NCI-H1436 (cell line): ENCODE results near the gene CD96.
"Not testable (repeated sequence)": the region's sequence is repeated elsewhere in the genome, so short reads cannot be mapped to it uniquely, and the experiment has no call there.

Experiments used
- DNase-seq: peaks from one replicate; lab custom pipeline; 2025; lab: John Stamatoyannopoulos, UW

The CD96 gene, protein sequence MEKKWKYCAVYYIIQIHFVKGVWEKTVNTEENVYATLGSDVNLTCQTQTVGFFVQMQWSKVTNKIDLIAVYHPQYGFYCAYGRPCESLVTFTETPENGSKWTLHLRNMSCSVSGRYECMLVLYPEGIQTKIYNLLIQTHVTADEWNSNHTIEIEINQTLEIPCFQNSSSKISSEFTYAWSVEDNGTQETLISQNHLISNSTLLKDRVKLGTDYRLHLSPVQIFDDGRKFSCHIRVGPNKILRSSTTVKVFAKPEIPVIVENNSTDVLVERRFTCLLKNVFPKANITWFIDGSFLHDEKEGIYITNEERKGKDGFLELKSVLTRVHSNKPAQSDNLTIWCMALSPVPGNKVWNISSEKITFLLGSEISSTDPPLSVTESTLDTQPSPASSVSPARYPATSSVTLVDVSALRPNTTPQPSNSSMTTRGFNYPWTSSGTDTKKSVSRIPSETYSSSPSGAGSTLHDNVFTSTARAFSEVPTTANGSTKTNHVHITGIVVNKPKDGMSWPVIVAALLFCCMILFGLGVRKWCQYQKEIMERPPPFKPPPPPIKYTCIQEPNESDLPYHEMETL

DNA sequence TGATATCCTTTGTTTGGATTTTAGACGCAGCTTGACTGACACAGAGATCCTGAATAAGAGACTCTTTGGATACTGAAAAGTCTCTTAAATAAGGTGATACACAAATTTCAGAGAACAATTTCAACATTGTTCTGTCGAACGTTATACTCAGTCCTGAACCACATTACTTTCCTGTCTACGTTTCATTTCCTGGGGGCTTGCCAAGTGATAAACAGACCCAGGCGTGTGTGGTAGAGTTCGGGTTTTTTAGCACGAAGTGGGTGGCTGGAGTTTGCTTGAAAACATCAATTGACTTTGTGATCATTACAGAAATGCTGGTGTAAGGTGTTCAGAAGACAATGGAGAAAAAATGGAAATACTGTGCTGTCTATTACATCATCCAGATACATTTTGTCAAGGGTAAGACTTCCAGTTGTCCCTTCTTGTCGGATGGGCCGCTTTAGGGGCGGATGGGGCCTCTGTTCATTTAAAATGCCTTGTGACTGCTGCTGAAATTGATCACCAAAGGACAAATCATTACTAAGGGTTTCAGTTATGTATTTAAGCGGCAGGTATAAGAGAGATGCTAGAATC, at the start of gene CD96:
Gene CD96 (plus strand): TSS at position 287 of the 573 bp plus-strand sequence. CDS start 52 bp downstream, at position 339.
- no peak for DNase-seq

DNA sequence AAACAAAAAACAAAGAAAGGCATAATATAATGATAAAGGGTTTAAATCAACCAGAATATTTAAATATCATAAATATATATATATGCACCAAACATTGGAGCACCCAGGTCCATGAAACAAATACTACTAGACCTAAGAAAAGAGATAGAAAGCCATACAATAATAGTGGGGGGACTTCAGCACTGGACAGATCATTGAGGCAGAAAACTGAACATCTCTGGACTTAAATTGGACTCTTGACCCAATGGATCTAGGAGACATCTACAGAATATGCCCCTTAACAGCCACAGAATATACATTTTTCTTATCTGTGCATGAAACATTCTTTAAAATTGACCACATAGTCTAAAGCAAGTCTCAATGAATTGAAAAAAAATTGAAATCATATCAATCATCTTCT, 48.7 kb upstream of the CD96 start:
- DNase-seq: no peak

DNA sequence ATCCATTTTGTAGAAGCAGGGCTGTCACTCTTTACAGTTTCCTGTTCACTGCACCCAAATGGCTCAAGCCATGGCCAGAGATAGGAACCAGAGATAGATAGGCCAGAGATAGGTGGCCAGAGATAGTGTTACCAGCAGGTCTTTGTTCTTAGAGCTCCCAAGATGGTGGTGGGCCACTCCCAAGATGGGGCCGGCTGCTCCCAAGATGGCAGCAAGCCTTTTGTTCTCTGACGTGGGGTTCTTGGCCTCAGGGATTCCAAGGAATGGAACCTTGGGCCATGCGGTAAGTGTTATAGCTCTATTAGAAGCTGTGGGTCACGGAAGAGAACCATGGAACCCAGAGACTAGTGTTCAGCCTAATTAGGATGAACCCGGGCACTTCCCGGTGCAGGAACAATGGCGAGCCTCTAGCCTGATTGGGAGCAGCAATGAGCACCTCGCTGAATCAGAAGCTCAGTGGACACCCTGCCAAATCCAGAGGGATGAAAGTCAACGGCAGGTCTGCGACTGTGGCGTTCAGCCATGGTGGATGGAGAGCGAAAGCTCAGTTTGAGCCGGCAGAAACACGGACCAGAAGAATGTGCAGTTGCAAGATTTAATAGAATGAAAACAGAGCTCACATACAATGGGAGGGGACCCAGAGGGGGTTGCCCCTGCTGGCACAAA, 45.0 kb upstream of the CD96 start:
- no peak for DNase-seq

DNA sequence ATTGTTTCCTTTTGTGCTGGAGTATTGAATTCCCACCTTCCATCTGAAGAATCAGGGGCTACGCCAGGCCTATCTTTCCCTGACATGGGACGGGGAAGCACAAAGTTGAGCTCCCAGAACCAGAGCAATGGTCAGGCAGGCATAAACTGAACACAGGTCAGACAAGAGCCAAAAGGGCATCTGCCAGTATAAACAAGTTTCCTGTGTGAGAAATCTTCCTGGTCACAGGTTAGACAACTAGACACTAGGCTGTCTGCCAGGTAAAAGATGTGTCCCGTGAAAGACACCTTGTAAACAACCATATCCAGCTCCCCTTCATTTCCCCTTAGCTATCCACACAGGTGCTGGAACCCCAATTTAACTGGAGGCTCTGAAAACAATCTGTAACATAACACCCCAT, 44.0 kb upstream of the CD96 start:
- DNase-seq: no peak

DNA sequence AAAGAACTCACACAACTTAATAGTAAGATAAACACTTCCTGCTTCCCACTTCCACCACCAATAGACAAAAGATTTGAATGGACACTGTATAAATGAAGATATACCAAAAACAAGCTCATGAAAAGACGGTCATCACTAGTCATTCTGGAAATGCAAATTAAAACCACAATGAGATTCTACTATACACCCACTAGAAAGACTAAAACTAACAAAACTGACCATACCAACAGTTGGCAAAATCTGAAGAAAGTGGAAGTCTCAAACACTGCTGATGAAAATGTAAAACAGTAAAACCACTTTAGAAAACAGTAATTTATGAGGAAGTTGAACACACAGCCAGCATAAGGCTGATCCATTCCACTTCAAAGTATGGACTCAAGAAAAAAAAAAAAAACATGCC, 35.6 kb upstream of the CD96 start:
- DNase-seq: no peak

DNA sequence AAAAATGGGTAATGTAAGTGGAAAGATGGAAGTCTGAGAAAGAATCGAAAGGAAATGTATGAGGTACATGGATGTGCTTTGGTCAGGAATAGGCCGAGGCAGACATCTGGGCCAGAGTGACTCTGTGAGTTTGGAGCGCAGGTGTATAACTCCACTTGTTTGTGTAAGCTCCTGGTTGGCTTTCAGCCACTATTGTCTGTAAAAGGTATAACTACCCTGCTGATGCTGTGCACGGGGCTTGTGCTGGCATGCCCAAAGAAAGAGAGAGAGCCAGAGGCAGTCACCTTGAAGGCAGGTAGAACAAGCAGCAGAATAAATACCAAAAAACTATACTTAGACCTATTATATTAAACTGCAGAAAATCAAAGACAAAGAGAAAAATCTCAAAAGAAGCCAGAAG, 32.7 kb upstream of the CD96 start:
- DNase-seq: no peak

DNA sequence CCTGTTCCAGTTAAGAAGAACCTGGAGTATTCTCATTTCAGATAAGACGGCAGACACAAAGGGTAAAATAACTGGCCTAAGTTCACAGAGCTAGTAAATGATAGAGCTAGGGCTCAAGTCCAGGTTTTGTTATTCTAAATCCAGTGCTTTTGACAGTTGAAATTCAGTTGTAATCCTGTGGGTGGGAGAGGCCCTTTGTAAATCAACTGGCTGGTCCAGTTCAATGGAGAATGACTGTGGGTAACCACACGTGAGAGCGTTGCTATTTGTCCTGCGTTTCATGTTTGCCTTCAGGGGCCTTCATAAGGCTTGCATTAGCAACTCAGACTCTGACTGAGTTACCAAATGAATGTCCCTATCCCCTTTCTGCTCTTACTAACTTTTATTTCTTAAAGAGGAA, 24.2 kb upstream of the CD96 start:
- DNase-seq: no peak

DNA sequence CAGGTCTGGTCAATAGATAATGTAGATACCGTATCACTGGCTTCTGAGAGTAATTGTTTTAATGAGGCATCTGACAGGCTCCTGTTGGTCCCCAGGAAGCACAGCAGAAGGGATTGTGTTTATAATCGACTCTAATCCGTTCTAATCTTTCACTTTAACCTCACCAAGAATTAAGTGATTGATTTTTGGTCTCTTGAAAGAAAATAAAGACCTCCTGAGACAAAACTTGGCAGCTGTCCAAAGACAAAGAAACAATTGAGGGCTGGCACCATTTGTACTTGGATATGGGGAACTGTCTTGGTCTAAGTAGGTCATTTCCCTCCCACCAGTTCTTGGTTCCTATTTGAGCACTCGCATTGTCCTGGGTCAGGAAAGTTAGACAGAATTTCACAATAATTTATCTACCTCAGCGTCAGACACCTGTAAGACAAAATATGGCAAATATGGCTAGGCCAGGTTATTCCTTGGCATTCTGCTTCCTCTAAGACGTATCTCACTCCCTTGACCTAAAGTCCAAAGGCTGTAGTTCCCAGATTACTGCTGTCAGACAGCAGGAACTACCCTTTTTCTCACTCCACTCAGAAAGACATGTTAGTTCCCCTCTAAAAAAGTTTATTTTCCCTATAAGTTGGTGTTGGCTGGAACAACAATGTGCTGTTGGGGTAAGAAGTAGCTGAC, 22.7 kb upstream of the CD96 start:
- no peak for DNase-seq

DNA sequence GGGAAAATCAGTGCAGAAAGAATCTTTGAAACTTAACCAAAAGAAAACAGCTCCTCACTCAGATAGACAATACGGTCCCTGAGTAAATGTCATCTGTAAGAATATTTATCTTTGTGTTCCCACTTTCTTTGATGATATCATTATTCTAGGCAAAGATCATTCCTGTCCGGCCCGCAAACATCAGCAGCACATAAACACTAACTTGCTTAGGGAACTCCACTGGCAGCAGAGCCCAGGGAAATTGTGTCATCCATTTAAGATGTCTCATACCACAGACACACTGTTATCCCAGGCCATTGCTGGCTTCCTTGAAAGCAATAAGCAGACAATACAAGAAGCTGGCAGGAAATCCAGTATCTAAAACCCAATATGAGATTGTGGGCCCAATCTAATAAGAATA, 20.1 kb upstream of the CD96 start:
- no peak for DNase-seq

DNA sequence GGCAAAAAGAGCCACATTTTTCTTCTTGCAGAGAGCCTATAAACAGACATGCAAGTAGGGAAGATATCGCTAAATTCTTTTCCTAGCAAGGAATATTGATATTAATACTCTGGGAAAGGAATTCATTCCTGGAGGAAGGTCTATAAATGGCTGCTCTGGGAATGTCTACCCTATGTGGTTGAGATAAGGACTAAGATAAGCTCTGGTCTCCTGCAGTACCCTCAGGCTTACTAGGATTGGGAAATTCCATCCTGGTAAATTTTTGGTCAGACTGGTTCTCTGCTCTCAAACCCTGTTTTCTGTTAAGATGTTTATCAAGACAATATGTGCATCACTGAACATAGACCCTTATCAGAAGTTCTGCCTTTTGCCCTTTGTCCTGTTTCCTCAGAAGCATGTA, 17.5 kb upstream of the CD96 start:
- not testable (repeated sequence) for DNase-seq

DNA sequence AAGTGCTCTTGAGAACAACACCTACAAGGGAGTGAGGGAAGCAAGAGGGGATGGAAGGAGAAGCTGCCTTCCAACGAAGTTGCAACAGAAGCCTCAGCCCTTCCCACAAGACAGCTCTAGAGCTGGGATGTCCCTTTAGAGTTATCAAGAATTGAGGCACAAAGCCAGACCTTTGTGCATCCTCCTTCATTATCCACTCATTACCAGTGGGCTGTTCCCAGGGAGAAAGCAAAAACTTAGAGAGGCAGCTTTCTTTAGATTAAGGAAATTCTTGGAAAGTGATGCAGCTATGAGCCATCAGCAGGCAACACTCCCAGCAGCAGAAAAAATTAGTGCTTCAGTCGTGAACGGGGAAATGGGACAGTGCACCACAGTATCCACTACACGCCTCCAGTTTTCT, 10.6 kb upstream of the CD96 start:
- no peak for DNase-seq

DNA sequence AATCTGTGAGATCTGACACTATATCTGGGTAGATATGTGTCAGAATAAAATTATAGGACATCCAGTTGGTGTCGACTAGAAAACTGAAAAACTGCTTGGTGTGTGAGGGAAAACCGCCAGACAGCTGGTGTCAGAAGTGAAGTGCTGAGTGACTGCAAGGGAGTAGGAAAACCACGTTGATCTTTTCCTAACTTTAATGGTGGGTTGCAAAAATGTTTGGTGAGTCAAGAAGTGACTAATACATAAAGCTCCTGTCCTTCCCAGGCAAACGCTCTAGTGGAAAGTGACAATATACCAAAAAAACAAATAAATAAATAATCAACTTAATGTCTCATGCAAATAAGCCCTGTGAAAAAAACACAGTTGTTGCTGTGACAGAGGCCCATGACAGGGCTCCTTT, 7.3 kb upstream of the CD96 start:
- DNase-seq: no peak

DNA sequence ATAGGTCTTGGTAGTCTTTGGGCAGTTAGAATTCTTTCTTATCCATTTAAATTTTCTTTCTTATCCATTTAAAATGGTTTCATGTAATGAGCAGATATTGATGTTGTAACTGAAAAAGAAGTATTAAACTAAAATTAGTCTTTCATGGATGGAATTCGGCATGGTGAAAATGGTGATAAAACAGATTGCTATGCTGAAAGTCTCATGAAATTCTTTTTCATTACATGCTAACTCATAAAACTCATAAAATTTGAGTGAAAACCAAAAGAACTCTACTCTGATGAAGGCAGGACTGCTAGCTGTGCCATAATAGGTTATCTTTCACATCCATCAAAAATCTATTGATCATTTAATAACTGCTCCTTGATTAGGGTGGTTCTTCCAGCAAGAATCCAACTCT, 3.9 kb upstream of the CD96 start:
- DNase-seq: no peak

DNA sequence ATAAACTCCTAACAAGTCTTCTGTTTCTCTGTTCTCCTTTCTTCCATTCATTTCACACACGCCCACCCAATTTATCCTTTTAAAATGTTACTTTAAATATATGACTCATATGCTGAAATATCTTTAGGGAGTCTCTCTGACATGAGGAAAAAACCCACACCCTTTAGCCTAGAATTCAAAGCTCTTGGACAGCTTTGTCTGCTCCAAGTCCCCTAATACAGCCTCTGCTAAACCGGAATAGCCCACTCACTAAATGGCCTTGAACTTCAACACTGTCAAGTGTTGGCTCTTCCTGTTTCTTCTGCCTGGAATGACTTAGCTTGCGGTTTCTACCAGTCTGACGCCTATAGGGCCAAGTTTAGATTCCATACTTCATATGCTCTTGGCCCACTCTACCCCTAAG, 3.3 kb upstream of the CD96 start:
- no peak for DNase-seq

DNA sequence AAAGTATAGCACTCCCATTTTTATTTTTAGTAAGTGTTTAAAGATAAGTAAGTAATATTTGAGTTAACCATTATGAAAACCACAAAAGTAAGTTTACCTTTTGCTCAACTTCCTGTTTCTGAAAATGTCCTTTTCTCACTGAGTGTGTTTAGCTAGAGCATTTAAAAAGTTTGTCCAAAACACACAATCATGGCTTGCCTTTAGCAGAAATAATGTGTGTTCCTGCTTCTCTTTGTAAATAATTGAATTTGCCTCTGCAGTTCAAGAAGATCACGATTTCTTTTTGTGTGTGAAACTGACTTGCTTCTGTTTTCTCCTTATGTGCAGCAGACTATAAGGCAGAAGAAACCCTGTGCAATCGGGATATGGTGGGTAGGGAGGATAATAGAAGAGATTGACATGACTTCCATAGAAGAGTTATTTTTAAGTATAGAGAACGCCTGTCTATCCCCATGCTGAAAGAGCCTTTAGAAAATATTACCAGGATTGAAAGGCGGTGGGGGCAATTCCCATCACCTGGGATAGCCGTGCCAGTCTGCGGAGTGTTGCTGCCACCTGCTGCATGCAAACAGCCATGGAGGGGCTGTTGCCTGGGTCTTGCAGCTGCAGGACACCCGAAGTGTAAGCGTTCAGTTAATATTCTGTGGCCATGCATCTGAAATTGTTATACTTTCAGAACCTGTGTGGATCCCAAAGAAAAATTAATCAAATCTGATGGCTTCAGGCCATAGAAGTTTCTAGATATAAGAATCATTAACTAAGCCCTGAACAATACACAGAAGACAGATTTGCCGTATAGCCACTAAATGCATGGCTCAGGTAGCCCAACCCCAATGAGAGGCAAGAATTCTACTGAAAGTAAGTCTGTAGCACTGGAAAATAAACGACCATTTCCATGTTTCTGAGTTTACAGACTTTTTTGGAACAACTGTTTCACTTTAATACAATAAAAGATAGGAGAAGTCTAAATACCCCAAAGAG, 2.4 kb upstream of the CD96 start:
- DNase-seq: peak; percentile 37

DNA sequence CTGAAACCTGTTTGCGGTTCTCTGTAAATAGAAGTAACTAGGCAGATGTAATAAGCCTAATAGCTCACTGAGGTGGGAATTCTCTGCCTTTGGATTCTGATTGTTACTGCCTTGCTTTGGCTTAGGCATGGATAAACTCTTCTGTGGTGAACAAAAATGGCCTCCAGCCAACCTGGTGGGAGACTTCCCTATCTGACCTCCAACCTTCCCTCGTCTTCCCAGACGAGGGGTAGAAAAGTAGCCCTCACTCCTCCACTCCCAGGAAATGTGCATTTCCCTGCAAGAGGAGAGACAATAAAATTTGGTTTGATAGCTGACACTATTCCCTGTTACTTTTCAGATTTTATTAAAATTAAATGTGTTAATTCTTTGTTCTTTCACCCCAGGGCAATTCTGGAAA, 606 bp upstream of the CD96 start:
- no peak for DNase-seq

DNA sequence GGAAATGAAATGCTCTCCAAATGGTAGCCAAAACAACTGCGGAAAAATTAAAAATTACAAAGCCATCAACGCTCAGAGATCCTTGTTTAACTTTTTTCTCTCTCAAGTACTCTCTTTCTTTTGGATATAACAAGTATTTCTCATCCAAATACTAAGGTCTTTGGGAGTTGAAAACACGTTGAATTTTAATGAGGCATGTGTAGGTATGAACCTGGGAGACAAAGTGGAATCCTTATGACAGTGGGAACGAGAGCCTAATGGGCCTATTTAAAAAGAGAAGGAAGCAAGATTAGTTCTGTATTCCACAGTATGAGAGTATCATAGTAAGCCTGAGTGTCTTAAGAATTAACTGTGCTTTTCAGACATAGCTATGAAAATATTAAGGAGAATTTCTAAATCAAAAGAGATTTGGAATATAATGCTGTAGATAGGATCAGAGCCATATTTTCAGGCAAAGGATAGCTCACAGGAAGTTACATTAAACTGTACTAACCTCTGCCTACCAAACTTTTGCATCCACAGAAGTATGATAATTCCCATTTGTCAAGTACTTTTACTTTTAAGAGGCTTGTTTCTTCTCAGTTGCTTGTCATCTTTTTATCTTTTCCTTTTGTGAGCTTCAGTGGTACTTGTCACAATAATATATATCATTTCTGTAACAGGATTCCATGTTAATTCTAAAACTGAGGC, 759 bp downstream of the CD96 start:
- DNase-seq: no peak

DNA sequence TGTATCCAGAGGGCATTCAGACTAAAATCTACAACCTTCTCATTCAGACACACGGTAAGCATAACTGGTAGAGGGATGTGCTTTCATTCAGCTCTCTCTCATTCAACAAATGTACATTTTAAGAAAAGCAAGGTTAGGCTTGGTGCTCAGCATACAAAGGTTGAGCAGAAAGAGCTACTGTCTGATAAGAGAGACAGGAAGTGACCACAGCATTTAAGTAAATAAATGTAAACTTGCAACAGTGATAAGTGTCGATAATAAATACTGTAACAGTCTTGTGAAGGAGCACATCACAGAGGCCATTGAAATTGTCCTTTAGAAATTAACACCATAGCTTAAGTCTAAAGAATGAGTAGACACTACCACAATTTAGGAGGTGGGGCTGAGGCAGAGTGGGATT, 3.4 kb downstream of the CD96 start:
- DNase-seq: no peak

DNA sequence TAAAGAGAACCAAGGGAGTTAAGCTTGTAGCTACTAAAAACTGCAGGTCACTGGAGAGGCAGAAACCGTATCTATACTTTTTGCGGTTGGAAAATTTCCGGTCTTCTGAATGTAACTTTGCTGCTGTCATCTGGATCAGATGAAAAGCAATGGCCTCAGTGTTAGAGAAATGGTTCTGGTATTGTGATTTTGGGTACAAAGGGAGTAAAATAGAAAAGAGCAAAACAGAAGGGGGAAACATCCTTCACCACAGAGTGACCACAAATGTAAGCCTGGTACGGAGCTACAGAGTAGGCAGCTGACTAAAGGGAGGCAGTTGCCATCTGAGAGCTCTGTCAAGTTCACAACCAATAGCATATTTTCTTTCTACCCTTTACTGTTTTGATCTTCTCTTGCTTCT, 5.6 kb downstream of the CD96 start:
- no peak for DNase-seq

DNA sequence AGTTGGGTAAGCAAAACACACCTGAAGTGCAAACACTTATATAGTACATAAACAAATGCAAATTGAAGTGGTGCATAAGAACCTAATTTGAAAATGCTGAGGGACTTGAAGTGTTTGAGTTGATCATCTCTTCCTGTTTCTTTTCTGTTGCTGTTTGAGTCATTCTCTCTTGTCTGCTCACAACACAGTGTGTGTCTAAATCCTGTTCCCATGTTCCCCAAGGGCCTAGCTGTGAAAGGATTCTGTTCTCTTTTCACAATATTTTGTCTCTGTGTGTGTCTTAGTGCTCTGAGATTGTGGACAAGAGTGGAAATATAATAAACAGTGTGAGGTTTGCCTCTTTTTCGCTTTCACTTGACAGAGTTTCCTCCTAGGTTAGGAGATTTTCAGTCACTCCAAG, 6.1 kb downstream of the CD96 start:
- peak; percentile 5 for DNase-seq

DNA sequence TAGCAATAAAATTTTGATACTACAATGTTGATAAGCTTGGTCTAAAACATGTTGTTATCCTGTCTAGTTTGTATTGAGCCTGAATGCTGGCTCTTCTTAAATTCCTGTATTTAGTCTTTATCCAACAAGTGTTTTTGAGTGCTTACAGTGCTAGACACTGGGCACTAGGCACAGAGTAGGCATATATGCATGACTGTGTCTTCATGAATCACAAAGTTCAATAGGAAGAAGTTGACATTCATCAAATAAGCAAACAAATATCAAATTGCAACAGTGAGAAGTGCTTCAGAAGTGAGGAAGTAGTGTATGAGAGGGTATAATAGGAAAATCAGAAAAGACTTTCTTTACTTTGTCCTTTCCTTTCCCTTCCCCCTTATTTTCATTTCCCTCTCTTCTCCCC, 6.8 kb downstream of the CD96 start:
- DNase-seq: no peak
